DND-41 (cell line): ENCODE results near the gene BCAN.

Source experiments
- ATAC-seq: fragments of 200-7000 bp; cut with Tn5 transposase; 3 replicates; pipeline ENCODE4 v1.9.1; 2021; ENCODE audit warnings: low read depth; ENCODE audit not compliant: insufficient read depth
- DNase-seq: peaks from one replicate; pipeline ENCODE4 v3.0.0-alpha.2; 2020
- H2AFZ ChIP-seq: 2 replicates; pipeline ENCODE4 v1.6.0; 2012; ENCODE audit warnings: low read depth, low read length
- H3K27ac ChIP-seq: 2 replicates; pipeline ENCODE4 v1.5.1; 2012; ENCODE audit warnings: low read length, inconsistent platforms
- H3K27me3 ChIP-seq: fragments of 200-600 bp; sonication (generic); 2 replicates; pipeline ENCODE4 v1.6.0; 2012; ENCODE audit warnings: low read length, mild to moderate bottlenecking, inconsistent platforms; ENCODE audit not compliant: insufficient read depth, poor library complexity
- H3K36me3 ChIP-seq: 2 replicates; pipeline ENCODE4 v1.5.1; 2012; ENCODE audit warnings: low read length, inconsistent platforms; ENCODE audit not compliant: insufficient read depth
- H3K4me1 ChIP-seq: 2 replicates; pipeline ENCODE4 v1.5.1; 2012; ENCODE audit warnings: mild to moderate bottlenecking, low read length; ENCODE audit not compliant: insufficient read depth
- H3K4me2 ChIP-seq: 2 replicates; pipeline ENCODE4 v1.6.0; 2012; ENCODE audit warnings: mild to moderate bottlenecking, moderate library complexity, low read length, inconsistent platforms; ENCODE audit not compliant: insufficient read depth
- H3K4me3 ChIP-seq, 2 experiments: fragments of 200-600 bp in 1 of 2; shearing (Covaris generic) in 1 of 2; 2 replicates each; pipeline ENCODE4 v1.5.1; 2012 to 2016; ENCODE audit warnings: inconsistent platforms in 2 of 2, low read length in 2 of 2, mild to moderate bottlenecking in 2 of 2, low read depth in 1 of 2, moderate library complexity in 1 of 2
- H3K79me2 ChIP-seq: 2 replicates; pipeline ENCODE4 v1.6.0; 2012; ENCODE audit warnings: low read length, inconsistent platforms; ENCODE audit not compliant: insufficient read depth
- H3K9ac ChIP-seq: 2 replicates; pipeline ENCODE4 v1.6.0; 2012; ENCODE audit warnings: low read depth, mild to moderate bottlenecking, inconsistent platforms, low read length, moderate library complexity
- H3K9me3 ChIP-seq: 2 replicates; pipeline ENCODE4 v1.5.1; 2012; ENCODE audit warnings: low read length, moderate library complexity, mild to moderate bottlenecking, inconsistent platforms; ENCODE audit not compliant: insufficient read depth, severe bottlenecking
- H4K20me1 ChIP-seq: 2 replicates; pipeline ENCODE4 v1.6.0; 2012; ENCODE audit warnings: low read length; ENCODE audit not compliant: insufficient read depth
- CTCF ChIP-seq: IDR thresholded peaks from 2 replicates; pipeline ENCODE4 v1.5.1; 2012; ENCODE audit warnings: borderline replicate concordance, low read length, moderate library complexity, mild to moderate bottlenecking; ENCODE audit not compliant: poor library complexity, severe bottlenecking; ENCODE audit errors: extremely low read depth
- EZH2 ChIP-seq: IDR thresholded peaks from 3 replicates; pipeline ENCODE4 v1.6.1; 2012; ENCODE audit warnings: borderline replicate concordance, low read depth, mild to moderate bottlenecking, moderate library complexity, low read length, inconsistent platforms; ENCODE audit not compliant: severe bottlenecking

The BCAN gene

DNA sequence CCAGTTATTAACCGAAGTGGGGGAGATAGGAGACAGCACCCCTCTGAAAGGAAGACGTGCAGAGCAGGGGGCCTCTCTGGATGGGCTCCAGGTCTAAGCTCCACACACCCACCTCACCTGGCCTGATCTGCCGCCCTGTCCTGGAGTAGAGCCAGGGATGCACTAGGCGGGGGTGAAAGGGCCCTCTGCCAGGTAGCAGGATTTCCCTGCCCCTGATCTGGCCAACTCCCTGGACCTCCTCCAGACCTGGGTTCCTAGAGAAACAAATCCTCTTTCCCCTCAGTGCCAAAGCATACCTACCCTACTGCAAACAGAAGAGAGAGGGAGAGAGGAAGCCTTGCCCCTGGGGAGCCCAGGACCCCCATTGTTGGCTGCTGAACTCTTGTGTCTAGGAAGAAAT lies 61.4 kb downstream of the BCAN start:
- Histone ChIP-seq H3K4me1 (peaks cover 24% of the 10 kb centered on the region), H2AFZ (no peak overlapping the region), H3K9me3 (no peaks in the 10 kb centered on the region), H3K27ac (no peak overlapping the region), H3K9ac (no peak overlapping the region), H4K20me1 (peaks cover 3% of the 10 kb centered on the region; the same call in 1 of the 2 replicates), H3K4me3 (no peak overlapping the region), H3K4me2 (no peak overlapping the region), H3K27me3 (peaks cover 23% of the 10 kb centered on the region), H3K79me2 (no peaks in the 10 kb centered on the region), H3K36me3 (no peaks in the 10 kb centered on the region)
- DNase-seq (no peak), ATAC-seq (no peak)
- TF ChIP-seq CTCF (no peak), EZH2 (no peak)

DNA sequence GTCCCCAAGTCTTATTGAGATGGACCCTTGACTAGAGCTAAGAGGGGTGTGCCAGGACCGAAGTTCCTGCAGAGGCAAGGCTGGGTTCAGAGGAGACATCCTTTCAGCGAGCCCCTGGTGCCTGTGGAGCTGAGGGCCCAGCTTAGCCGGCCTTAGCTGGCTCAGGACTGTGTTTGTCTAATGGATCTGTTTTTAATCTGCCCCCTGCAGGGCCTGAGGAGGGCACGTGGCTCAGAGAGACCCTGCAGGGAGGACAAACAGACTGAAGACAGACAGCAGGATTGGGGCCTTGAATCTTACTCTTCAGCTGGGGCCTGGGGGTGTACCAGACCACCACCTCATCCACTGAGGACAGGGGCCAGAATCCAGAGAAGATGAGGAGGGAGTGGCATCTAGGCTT lies 61.8 kb downstream of the BCAN start:
- TF ChIP-seq EZH2 = no peak
- TF ChIP-seq CTCF = no peak
- H3K9ac ChIP-seq = no peak overlapping the region
- H3K27me3 ChIP-seq = peaks cover 23% of the 10 kb centered on the region
- peaks cover 24% of the 10 kb centered on the region for H3K4me1 ChIP-seq
- peaks cover 5% of the 10 kb centered on the region for H4K20me1 ChIP-seq
- H3K79me2 ChIP-seq = no peaks in the 10 kb centered on the region
- no peaks in the 10 kb centered on the region for H3K9me3 ChIP-seq
- no peak overlapping the region for H3K27ac ChIP-seq
- H3K4me3 ChIP-seq = no peak overlapping the region
- no peaks in the 10 kb centered on the region for H3K36me3 ChIP-seq
- DNase-seq = no peak
- no peak overlapping the region for H3K4me2 ChIP-seq
- ATAC-seq = no peak
- H2AFZ ChIP-seq = no peak overlapping the region

- no peak overlapping the region for H3K27ac ChIP-seq
- no peak overlapping the region for H3K4me2 ChIP-seq
Measured at GRCh38 chr1:156704166-156704711, 62.3 kb downstream of the BCAN start.

More at GRCh38 chr1:156704166-156704711, 62.3 kb downstream of the BCAN start:
- no peaks in the 10 kb centered on the region for H3K36me3 ChIP-seq
- H4K20me1 ChIP-seq = peaks cover 8% of the 10 kb centered on the region
- ATAC-seq (no peak), DNase-seq (no peak)
- no peaks in the 10 kb centered on the region for H3K79me2 ChIP-seq
- H3K9ac ChIP-seq = no peak overlapping the region
- H3K4me1 ChIP-seq = peaks cover 24% of the 10 kb centered on the region
- no peak overlapping the region for H2AFZ ChIP-seq
- no peak overlapping the region for H3K4me3 ChIP-seq
- H3K9me3 ChIP-seq = no peaks in the 10 kb centered on the region
- H3K27me3 ChIP-seq = peaks cover 21% of the 10 kb centered on the region
- no peak for TF ChIP-seq CTCF
